ENCODE data around the gene LILRB1. TPM values are rescaled to one million over a fixed set of nuclear protein-coding genes. Genes with fewer than 3 reads are reported as not detected.
"Not testable (repeated sequence)": the region's sequence is repeated elsewhere in the genome, so short reads cannot be mapped to it uniquely, and the experiment has no call there.

The LILRB1 gene
- total and polyA plus RNA-seq, 4 donors: 1.3 to 10.6 (median 4.9) TPM

DNA sequence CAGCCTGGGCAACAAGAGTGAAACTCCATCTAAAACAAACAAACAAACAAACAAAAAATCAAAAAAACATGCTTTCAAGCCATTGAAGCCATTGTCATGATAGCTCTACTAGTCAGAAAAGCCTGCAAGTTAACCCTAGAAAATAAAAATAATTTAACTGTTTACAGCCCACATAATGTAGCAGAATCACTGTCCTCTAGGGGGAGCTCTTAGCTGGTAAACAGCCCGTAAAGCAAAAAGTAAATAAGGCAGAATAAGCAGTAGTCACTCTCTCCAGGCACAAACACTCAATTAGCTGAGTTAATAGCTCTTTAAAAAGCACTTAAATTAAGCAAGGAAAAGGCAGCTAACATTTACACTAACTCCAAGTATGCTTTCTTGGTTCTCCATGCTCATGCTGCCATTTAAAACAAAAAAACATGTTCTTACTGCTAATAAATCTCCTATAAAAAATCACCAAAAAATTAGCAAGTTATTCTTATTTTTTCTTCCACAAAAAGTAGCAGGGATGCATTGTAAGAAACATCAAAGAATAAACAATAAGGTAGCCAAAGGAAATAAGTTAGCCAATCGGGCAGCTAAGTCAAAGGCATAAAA is 43.8 kb downstream of the LILRB1 start:
- H3K36me3 ChIP-seq (ENCODE audit: control insufficient read depth in 4 of 4, insufficient read depth in 3 of 4, low read depth in 1 of 4, low read length in 3 of 4): no peaks in the 10 kb centered on the region
- no peaks in the 10 kb centered on the region for H3K4me1 ChIP-seq (ENCODE audit: control insufficient read depth in 4 of 4, insufficient read depth in 4 of 4, low read length in 3 of 4)
- no peak overlapping the region for H3K9ac ChIP-seq (ENCODE audit: low read depth in 1 of 2, low read length in 2 of 2)
- no peaks in the 10 kb centered on the region for H3K9me3 ChIP-seq (ENCODE audit: control insufficient read depth in 4 of 4, low read length in 3 of 4)
- no peak for DNase-seq (ENCODE audit: low spot score)
- no peak for TF ChIP-seq HNF4A (conservative IDR thresholded peaks at IDR 0.05)
- TF ChIP-seq GABPA (IDR thresholded peaks at IDR 0.05 in 1 of 2, conservative IDR thresholded peaks at IDR 0.05 in 1 of 2): no peak
- TF ChIP-seq RXRA (IDR thresholded peaks at IDR 0.05): no peak
- TF ChIP-seq FOXA2 (IDR thresholded peaks at IDR 0.05): peak; percentile 68
- peak in 1 of 2 donors; percentile 62 for TF ChIP-seq RAD21 (IDR thresholded peaks at IDR 0.05)
- no peak for TF ChIP-seq TAF1 (conservative IDR thresholded peaks at IDR 0.05)
- TF ChIP-seq YY1 (IDR thresholded peaks at IDR 0.05): no peak
- no peak for TF ChIP-seq HNF4G (IDR thresholded peaks at IDR 0.05)
- TF ChIP-seq, protein P1, sequence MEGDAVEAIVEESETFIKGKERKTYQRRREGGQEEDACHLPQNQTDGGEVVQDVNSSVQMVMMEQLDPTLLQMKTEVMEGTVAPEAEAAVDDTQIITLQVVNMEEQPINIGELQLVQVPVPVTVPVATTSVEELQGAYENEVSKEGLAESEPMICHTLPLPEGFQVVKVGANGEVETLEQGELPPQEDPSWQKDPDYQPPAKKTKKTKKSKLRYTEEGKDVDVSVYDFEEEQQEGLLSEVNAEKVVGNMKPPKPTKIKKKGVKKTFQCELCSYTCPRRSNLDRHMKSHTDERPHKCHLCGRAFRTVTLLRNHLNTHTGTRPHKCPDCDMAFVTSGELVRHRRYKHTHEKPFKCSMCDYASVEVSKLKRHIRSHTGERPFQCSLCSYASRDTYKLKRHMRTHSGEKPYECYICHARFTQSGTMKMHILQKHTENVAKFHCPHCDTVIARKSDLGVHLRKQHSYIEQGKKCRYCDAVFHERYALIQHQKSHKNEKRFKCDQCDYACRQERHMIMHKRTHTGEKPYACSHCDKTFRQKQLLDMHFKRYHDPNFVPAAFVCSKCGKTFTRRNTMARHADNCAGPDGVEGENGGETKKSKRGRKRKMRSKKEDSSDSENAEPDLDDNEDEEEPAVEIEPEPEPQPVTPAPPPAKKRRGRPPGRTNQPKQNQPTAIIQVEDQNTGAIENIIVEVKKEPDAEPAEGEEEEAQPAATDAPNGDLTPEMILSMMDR (IDR thresholded peaks at IDR 0.05; ENCODE audit: low read depth, low read length, missing input control): peak; percentile 52
- H3K27me3 ChIP-seq (ENCODE audit: control insufficient read depth in 4 of 4, insufficient read depth in 4 of 4, low read length in 3 of 4): peaks cover 0 to 12% (median 1%) of the 10 kb centered on the region in 4 donors
- WGBS: 44% methylated on average over 2 of the region's 2 CpGs
- no peak overlapping the region for H3K27ac ChIP-seq (ENCODE audit: low read depth in 1 of 2, low read length in 2 of 2)
- no peak overlapping the region for H3K4me3 ChIP-seq (ENCODE audit: low read depth in 1 of 3, low read length in 3 of 3)

DNA sequence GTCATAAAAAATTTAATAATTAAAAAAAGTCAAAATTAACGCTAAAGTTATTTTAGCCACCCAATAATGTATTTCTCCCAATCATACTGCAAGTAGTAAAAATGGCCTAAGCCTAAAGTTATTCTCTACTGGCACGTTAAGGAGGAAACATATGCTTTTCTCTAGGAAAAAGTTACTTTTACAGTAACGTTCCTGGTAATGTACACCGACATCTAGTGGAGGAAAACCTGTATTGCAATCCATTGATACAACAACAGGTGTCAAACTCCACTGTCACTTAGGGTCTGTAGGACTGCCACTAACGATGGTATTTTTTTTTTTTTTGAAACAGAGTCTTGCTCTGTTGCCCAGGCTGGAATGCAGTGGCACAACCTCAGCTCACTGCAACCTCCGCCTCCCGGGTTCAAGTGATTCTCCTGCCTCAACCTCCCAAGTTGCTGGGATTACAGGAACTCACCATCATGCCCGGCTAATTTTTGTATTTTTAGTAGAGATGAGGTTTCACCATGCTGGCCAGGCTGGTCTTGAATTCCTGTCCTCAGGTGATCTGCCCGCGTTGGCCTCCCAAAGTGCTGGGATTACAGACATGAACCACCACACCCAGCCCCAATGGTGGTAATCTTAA is 46.0 kb downstream of the LILRB1 start:
- H3K9me3 ChIP-seq (ENCODE audit: control insufficient read depth in 4 of 4, low read length in 3 of 4); H3K9ac ChIP-seq (ENCODE audit: low read depth in 1 of 2, low read length in 2 of 2); H3K4me3 ChIP-seq (ENCODE audit: low read depth in 1 of 3, low read length in 3 of 3); H3K36me3 ChIP-seq (ENCODE audit: control insufficient read depth in 4 of 4, insufficient read depth in 3 of 4, low read depth in 1 of 4, low read length in 3 of 4); H3K27me3 ChIP-seq (ENCODE audit: control insufficient read depth in 4 of 4, insufficient read depth in 4 of 4, low read length in 3 of 4); H3K4me1 ChIP-seq (ENCODE audit: control insufficient read depth in 4 of 4, insufficient read depth in 4 of 4, low read length in 3 of 4); DNase-seq (ENCODE audit: low spot score); H3K27ac ChIP-seq (ENCODE audit: low read depth in 1 of 2, low read length in 2 of 2): not testable (repeated sequence)
- TF ChIP-seq, protein P1 (IDR thresholded peaks at IDR 0.05; ENCODE audit: low read depth, low read length, missing input control): peak; percentile 75
- peak; percentile 69 to 84 for TF ChIP-seq RAD21 (IDR thresholded peaks at IDR 0.05)
- 19% methylated on average over 10 of the region's 10 CpGs for WGBS

DNA sequence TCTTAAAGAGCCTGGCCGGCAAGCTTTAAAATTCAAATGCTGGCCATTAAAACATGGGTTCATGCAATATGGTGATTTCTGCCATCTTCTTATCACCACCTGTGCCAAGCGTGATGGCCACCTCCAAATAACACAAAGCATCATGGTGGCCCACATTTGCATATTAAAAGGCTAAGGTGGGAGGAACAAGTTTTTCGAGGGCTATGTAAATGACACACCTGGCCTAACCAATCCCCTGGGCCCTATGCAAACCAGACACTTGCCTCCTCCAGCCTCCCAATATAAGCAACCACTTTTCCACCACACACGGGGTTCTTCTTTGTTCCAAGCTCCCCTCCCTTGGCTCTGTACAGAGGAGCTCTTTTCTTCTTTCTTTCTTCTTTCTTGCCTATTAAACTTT is 46.9 kb downstream of the LILRB1 start:
- no peaks in the 10 kb centered on the region for H3K4me1 ChIP-seq (ENCODE audit: control insufficient read depth in 4 of 4, insufficient read depth in 4 of 4, low read length in 3 of 4)
- H3K9ac ChIP-seq (ENCODE audit: low read depth in 1 of 2, low read length in 2 of 2): no peak overlapping the region
- no peaks in the 10 kb centered on the region for H3K36me3 ChIP-seq (ENCODE audit: control insufficient read depth in 4 of 4, insufficient read depth in 3 of 4, low read depth in 1 of 4, low read length in 3 of 4)
- 62% methylated on average over 4 of the region's 4 CpGs for WGBS
- no peaks in the 10 kb centered on the region for H3K9me3 ChIP-seq (ENCODE audit: control insufficient read depth in 4 of 4, low read length in 3 of 4)
- no peak overlapping the region for H3K4me3 ChIP-seq (ENCODE audit: low read depth in 1 of 3, low read length in 3 of 3)
- no peak for DNase-seq (ENCODE audit: low spot score)
- H3K27me3 ChIP-seq (ENCODE audit: control insufficient read depth in 4 of 4, insufficient read depth in 4 of 4, low read length in 3 of 4): peaks cover 0 to 3% (median 1%) of the 10 kb centered on the region in 4 donors
- no peak for TF ChIP-seq GABPA (IDR thresholded peaks at IDR 0.05 in 1 of 2, conservative IDR thresholded peaks at IDR 0.05 in 1 of 2)
- no peak for TF ChIP-seq TAF1 (conservative IDR thresholded peaks at IDR 0.05)
- TF ChIP-seq FOXA2 (IDR thresholded peaks at IDR 0.05): no peak
- TF ChIP-seq, protein P2, sequence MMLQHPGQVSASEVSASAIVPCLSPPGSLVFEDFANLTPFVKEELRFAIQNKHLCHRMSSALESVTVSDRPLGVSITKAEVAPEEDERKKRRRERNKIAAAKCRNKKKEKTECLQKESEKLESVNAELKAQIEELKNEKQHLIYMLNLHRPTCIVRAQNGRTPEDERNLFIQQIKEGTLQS (IDR thresholded peaks at IDR 0.05): no peak
- TF ChIP-seq, protein P1 (IDR thresholded peaks at IDR 0.05; ENCODE audit: low read depth, low read length, missing input control): no peak
- TF ChIP-seq EGR1 (IDR thresholded peaks at IDR 0.05; ENCODE audit: low read depth in 2 of 2): no peak
- no peak for TF ChIP-seq HNF4G (IDR thresholded peaks at IDR 0.05)
- TF ChIP-seq RXRA (IDR thresholded peaks at IDR 0.05): no peak
- TF ChIP-seq SP1 (IDR thresholded peaks at IDR 0.05): no peak
- TF ChIP-seq HNF4A (conservative IDR thresholded peaks at IDR 0.05): no peak
- no peak for TF ChIP-seq RAD21 (IDR thresholded peaks at IDR 0.05)
- TF ChIP-seq, protein P3, sequence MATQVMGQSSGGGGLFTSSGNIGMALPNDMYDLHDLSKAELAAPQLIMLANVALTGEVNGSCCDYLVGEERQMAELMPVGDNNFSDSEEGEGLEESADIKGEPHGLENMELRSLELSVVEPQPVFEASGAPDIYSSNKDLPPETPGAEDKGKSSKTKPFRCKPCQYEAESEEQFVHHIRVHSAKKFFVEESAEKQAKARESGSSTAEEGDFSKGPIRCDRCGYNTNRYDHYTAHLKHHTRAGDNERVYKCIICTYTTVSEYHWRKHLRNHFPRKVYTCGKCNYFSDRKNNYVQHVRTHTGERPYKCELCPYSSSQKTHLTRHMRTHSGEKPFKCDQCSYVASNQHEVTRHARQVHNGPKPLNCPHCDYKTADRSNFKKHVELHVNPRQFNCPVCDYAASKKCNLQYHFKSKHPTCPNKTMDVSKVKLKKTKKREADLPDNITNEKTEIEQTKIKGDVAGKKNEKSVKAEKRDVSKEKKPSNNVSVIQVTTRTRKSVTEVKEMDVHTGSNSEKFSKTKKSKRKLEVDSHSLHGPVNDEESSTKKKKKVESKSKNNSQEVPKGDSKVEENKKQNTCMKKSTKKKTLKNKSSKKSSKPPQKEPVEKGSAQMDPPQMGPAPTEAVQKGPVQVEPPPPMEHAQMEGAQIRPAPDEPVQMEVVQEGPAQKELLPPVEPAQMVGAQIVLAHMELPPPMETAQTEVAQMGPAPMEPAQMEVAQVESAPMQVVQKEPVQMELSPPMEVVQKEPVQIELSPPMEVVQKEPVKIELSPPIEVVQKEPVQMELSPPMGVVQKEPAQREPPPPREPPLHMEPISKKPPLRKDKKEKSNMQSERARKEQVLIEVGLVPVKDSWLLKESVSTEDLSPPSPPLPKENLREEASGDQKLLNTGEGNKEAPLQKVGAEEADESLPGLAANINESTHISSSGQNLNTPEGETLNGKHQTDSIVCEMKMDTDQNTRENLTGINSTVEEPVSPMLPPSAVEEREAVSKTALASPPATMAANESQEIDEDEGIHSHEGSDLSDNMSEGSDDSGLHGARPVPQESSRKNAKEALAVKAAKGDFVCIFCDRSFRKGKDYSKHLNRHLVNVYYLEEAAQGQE (IDR thresholded peaks at IDR 0.05): no peak
- TF ChIP-seq, protein P4, sequence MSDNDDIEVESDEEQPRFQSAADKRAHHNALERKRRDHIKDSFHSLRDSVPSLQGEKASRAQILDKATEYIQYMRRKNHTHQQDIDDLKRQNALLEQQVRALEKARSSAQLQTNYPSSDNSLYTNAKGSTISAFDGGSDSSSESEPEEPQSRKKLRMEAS (IDR thresholded peaks at IDR 0.05): no peak
- H3K27ac ChIP-seq (ENCODE audit: low read depth in 1 of 2, low read length in 2 of 2): no peak overlapping the region

Measured in liver (tissue), 9 donors.